GM21526 (cell line): ENCODE data around the gene ACBD6.
"Not testable (repeated sequence)": the region's sequence is repeated elsewhere in the genome, so short reads cannot be mapped to it uniquely, and the experiment has no call there.

Experiments
- ATAC-seq: cut with Tn5 transposase; IDR thresholded peaks from one replicate; pipeline ENCODE4 v1.9.1; 2021; ENCODE audit warnings: moderate library complexity; ENCODE audit not compliant: unreplicated experiment, low FRiP score

ACBD6 gene

DNA sequence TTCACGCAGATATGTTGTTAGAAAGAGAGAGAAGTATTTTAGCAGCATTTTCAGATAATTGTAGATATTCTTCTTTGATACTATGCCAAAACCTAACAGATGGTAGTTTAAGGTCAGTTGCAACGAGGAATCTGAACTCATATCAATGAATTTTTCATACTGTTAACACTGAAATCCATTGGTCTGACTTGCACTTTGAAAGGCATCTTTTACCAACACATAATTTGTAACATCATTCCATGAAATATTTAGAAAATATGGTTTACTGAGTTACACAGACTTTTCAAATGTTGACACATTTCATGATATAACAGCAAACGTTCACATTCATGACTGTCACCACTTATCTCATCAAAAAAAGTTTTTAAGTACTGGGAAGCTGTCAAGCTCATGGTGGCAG lies 4.6 kb downstream of the ACBD6 start:
- no peak for ATAC-seq

DNA sequence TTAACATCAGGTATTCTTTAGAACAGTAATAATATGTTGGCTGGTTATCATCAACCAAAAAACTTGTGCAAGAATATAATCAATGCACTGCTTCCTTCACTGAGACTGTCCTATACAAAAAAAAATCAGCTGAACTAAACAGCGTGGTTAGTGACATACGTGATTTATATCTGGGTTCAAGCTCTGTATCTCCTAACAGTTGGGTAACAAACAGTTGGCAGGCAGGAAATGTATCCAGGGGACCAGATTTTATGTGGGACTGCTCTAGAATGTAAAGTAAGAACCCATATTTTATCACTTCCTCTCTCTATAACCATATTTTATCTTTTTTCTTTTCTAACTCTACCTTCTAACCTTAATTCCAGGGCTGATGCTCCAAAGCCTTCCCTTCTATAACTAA lies 8.0 kb downstream of the ACBD6 start:
- ATAC-seq: no peak

DNA sequence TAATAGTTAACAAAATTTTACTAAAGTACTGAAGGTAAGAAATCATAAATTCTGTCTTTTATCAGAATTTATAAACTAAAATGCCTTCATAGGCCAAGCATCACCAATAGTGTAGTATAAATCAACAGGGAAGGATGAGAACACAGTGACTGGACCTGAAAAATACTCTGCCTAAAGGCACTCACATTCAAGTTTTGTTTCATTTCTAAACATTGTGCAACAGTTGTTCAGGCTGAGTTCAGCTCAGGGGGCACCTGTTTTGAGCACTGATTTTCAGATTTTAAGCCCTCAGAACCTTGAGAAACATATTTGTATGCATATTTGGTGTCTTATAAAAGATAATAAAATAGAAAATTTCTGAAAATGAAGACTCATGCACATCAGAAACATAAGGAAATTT lies 12.4 kb downstream of the ACBD6 start:
- ATAC-seq: no peak

DNA sequence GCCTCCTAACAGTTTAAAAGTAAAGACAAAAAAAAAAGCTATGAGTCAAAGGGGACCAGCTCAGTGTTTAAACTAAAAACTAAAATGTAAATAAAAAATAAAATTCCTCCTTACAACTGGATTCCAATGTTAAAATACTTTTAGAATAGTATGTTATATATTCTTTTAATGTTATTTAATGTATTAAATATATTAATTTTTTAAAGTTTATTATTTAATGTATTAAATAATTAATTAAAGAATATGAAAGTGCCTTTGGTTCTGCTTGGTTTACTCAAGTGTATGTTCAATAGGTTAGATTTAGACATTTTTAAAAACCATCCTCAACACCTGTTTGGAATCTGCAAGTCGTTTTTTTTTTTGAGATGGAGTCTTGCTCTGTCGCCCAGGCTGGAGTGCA lies 13.1 kb downstream of the ACBD6 start:
- no peak for ATAC-seq

DNA sequence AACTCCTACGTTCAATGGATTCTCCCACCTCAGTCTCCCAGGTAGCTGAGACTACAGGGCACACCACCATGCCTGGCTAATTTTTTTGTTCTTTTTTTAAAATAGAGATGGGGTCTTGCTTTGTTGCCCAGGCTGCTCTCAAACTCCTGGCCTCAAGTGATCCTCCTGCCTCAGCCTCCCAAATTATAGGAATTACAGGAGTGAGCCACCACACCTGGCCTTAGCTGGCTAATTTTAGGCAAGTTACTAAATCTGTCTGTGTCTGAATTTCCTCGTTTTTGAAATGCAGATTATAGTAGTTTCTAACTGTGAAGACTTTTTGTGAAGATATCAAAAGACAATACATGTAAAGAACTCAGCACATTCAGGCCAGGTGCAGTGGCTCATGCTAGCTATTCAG lies 13.7 kb downstream of the ACBD6 start:
- no peak for ATAC-seq

DNA sequence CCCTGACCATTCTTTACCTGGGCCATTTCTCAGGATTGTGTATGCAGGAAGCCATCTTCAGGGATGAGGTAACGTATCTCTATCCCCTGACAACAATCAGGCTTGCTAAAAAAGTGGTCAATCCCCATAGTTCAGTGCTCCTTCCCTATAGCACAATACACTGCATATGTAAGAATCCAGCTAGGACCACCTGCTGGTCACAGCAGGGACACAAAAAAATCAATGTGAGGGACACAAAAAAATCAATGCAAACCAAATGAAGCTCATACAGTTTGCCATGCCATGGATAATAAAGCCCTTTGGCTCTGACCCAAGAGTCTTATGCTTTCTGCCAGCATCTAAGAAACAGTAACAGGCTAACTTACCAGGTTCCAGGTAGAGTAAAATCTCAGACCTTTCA lies 16.3 kb downstream of the ACBD6 start:
- no peak for ATAC-seq

DNA sequence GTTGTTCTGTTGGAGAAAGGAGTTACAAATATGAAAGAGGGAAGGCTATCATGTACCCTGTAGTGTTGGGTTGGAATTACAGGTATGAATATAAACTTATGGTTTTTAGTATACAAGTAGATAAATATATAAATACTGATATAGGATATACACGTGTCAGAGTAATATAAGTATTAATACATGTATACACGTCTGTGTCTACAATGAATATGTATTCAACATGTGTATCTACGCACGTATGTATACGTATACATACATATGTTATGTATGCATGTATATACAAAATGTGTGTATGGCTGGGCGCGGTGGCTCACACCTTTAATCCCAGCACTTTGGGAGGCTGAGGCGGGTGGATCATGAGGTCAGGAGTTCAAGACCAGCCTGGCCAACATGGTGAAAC lies 17.9 kb downstream of the ACBD6 start:
- no peak for ATAC-seq

DNA sequence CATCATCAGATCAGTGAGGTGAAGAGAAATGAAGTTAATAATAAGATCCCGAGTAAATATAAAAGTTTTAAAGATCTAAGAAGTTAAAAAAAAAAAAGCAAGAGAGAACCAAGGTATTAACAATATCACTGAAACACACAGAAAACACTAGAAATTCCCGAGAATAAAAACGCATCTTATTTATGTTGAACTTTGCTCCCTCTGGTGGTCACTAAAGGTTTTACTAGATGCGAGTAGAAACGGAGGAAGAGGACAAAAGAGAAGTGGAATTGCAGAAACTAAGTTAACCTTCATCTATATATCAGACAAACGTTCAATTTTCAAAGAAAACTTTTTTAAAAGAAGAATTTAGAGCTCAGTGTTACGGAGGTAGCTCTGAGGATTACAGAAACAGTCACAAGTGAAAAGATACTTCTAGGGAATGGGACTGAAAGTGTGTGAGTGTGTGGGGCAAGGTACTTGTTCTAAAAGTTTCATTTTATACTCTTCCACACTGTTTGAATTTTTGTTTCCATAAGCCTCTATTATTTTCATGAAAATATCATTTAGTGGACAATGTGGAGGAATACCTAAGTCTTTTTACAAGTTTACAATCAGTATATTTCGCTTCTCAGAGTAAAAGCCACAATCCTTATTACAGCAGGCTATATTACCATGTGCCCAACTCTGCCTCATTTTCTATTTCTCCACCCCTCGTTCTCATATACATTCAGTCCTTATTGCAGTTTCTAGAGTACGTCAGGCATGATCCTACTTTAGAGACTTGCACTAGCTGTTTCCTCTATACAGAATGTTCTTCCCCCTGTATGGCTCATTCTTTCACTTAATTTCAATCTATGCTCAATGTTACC lies 19.7 kb downstream of the ACBD6 start:
- no peak for ATAC-seq

DNA sequence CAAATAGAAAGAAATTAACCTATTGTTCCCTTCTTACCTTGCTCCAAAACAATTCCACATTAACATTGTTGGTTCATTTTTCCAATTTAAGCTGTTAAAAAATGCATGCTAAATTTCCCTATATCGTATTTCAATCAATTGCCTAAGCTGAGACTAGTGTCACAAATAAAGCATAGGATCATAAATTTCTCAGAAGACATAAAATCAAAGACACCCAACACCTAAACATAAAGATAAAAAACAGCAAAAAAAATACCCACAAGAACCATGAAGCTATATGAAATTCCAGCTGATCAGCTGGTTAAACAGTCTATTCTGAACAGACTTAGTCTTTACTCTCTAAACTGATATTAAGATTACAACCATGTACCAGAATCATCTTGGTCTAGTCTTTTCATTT lies 32.3 kb downstream of the ACBD6 start:
- no peak for ATAC-seq

DNA sequence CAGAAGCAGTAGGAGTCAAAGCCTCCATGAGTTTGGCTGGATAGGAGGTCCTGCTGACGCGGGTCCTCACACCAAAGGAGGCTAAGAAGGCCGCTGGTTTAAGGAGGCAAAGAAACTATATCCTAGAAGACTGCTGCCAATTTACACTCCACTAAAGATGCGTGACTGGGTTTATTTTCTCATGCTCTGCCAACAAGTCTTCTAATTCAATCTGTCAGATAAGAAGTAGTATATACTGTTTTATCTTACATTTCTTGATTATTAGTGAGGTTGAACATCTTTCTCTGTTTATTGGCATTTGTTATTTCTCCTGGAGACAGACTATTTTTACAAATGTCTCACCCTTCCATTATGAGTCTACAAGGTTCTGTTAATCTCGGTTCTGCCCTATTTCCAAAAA lies 34.1 kb downstream of the ACBD6 start:
- no peak for ATAC-seq

DNA sequence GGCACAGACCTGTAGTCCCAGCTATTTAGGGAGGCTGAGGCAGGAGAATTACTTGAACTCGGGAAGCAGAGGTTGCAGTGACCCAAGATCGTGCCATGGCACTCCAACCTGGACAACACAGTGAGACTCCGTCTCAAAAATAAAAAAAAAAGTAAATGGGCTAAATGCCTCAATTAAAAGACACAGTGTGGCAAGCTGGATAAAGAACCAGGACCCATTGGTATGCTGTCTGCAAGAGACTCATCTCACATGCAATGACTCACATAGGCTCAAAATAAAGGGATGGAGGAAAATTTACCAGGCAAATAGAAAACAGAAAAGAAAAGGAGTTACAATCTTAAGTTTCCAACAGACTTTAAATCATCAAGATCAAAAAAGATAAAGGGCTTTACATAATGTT lies 40.3 kb downstream of the ACBD6 start:
- ATAC-seq: no peak

DNA sequence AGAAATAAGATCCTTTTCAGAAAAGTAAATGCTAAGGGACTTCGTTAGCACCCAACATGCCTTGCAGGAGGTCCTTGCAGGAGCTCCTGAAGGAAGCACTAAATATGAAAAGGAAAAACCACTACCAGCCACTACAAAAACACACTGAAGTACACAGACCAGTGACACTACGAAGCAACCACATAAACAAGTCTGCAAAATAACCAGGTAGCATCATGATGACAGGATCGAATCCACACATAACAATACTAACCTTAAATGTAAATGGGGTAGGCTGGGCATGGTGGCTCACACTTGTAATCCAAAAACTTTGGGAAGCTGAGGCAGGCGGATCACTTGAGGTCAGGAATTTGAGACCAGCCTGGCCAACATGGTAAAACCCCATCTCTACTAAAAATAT lies 40.7 kb downstream of the ACBD6 start:
- not testable (repeated sequence) for ATAC-seq

DNA sequence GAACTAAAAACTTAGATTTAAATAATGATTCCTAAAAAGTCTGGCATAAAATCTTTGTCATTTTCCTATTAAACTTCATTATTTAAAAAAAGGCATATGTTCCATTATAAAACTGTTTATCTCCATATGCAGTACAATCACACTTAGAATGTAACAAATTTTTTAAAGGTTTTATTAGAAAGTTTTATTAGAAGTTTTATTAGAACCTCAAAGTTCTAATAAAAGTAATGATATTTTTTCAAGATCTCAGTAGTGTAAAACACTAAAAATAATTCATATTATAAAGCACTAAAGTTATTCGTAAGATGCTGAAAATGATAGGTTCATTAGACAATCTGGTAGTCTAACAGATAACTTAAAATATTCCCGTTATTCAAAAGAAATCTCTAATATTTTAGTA lies 43.6 kb downstream of the ACBD6 start:
- ATAC-seq: no peak

DNA sequence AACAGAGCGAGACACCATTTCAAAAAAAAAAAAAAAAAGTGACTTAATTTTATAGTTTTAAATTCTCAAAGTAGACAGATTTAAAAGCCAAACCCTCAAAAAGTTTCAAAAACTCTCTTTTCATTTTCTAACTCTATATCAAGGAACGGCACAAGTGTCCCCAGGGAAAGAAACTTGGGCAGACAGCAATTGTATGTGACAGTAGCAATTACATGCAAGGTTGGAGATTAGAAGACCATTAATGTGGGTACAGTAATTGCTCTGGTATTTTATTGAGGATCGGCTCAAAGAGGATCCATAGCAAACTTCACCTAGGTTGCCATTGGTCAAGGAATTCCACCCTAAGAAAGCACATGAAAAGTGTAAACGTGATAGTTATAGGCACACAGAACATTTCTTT lies 46.2 kb downstream of the ACBD6 start:
- ATAC-seq: no peak

DNA sequence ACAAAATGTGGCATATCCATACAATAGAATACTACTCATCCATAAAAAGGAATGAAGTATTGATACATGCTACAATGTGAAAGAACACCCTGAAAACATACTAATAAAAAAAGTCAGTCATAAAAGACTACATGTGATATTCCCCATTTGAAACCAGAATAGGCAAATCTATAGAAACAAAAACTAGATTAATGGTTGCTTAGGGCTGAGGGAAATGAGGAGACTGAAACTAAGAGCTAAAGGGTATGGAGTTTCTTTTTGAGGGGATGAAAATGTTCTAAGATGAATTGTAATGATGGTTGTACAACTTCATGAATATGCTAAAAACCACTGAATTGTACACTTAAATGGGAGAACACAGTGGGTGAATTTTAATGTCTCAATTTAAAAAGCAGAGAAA lies 50.9 kb downstream of the ACBD6 start:
- no peak for ATAC-seq

DNA sequence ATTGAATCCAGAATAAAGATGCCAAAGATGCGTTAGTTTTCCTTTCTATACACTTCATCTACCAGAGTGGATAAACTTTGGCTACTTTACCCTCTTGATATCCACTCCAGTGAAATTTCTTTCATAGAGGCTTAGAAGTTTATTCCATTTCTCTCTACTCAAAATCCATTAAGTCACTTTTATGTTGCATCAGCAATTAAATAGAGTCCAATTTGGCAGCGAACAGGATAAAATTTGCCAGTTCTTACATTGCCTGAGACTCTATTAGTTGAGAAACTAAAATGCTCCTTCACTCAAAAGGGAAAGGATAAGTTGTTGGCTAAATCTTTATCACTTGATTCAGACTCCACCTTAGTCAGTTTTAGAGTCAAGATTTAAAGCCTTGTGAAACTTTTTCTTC lies 57.9 kb downstream of the ACBD6 start:
- ATAC-seq: no peak

DNA sequence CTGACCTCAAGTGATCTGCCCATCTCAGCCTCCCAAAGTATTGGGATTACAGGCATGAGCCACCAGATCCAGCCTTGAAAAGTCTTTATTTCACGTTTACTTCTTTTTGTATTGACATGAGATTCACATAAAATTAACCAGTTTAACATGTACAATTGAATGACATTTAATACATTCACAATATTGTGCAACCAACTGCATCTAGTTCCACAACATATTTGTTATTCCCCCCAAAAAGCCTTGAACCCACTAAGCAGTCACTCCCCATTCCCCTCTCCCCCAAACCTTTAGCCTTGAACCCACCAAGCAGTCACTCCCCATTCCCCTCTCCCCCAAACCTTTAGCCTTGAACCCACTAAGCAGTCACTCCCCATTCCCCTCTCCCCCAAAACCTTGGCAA lies 62.0 kb downstream of the ACBD6 start:
- ATAC-seq: no peak

DNA sequence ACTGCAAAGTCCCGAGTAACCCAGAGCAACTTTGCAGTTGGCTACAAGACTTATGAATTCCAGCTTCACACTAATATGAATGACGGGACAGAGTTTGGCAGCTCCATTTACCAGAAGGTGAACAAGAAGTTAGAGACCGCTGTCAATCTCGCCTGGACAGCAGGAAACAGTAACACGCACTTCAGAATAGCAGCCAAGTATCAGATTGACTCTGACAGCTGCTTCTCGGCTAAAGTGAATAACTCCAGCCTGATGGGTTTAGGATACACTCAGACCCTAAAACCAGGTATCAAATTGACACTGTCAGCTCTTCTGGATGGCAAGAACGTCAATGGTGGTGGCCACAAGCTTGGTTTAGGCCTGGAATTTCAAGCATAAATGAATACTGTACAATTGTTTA lies 66.8 kb downstream of the ACBD6 start:
- no peak for ATAC-seq

DNA sequence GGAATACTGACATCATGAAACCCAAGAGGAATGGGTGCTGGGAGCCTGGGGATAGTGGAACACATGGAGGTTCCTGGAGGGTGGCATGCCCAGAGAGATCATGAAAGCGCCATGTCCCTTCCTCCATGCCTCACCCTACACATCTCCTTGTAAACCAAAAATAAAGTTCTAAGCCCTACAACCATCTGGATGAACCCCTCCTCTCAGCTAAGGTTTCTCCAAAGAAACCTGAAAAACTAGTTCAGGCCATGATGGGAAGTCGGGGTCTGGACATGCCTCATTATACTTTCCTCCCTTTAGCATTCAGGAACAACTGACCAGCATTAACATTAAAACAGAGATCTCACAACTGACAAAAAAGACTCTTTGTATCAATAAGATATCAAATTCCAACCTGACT lies 68.5 kb downstream of the ACBD6 start:
- no peak for ATAC-seq

DNA sequence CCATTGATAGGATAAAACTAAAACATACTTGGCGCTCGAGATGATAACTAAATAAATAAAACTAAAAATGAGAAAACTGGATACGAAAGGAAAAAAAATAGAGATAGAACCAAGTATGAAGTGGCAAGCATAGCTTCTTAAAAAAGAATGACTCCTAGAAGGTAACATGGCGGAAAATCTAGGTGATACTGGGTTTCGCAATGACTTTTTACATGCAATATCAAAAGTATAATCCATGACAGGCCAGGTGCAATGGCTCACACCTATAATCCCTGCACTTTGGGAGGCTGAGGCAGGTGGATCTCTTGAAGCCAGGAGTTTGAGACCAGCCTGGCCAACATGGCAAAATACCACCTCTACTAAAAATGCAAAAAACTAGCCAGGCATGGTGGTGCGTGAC lies 70.7 kb downstream of the ACBD6 start:
- no peak for ATAC-seq

DNA sequence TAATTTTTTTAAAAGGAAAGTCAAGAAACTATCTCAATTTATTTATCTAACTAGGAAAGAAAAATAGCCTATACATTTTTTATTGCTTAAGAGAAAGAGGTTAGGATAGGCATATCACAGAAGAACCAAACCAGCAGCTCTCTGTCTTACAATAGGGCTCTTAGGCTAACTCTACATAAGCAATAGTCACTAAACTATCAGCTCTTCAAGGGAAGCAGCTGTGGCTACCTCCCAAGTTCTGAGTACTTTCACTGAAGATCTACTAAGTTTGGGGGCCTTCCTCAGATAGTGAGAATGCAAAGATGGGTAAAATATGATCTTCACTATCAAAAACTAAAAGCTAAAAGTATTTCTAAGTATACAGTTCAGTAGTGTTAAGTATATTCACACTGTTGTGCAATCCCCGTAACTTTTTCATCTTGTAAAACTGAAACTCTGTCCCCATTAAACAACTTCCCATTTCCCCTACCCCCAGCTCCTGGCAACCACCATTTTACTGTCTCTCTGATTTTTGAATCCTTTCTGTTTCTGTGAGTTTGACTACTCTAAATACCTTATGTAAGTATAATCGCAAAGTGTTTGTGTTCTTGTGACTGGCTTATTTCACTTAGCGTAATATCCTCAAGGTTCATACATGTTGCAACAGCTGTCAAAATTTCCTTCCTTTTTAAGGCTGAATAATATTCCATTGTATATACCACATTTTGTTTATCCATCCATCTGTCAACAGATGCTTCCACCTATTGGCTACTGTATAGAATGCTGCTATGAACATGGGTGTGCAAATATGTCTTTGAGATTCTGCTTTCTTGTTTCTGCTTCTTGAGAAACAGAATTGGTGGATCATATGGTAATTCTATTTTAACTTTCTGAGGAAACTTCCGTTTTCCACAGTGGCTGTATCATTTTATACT lies 73.3 kb downstream of the ACBD6 start:
- no peak for ATAC-seq

DNA sequence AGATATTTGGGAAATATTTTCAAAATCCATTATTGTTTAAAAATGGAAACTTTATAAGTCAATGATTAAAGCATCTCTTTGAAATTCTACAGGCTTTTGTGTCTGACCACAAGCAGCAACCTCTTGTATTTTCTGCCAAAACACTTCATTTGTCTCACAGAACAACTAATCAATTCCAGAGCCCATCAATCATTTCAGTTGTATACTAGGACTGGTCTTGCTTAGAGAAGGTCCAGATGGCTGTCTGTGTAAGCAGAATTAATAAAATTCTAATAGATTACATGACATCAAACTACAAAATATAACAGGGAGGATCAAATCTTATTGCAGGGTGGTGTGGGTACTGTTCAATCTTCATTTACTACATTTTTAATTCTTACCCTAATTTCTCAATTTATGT lies 76.4 kb downstream of the ACBD6 start:
- no peak for ATAC-seq
